ENCODE results near the gene RASAL2. TPM values are rescaled to one million over a fixed set of nuclear protein-coding genes. Genes with fewer than 3 reads are reported as not detected.

RASAL2 gene
- total RNA-seq, 4 donors from 2014 or later, result 17.9 to 27.3 (median 23.5) TPM

GRCh38 chr1:178230881-178231409 is 137.0 kb downstream of the RASAL2 start:
- 95 to 96% methylated on average over 5 of the region's 5 CpGs for WGBS, 2 donors
- intact Hi-C loops (cut with DNase I), result no loop called here
- Histone ChIP-seq H3K4me1 (no peaks in the 10 kb centered on the region), H3K9me3 (no peaks in the 10 kb centered on the region), H3K27ac (no peak overlapping the region), H3K27me3 (no peaks in the 10 kb centered on the region), H3K36me3 (no peaks in the 10 kb centered on the region), H3K4me3 (replicated peaks in 1 of 3) (no peak overlapping the region)
- DNase-seq, result no peak
- TF ChIP-seq CTCF (IDR thresholded peaks at IDR 0.05) (no peak), POLR2A (IDR thresholded peaks at IDR 0.05) (no peak)

- no peak for DNase-seq
- no peak overlapping the region for H3K27ac ChIP-seq
- no peaks in the 10 kb centered on the region for H3K4me1 ChIP-seq
- H3K4me3 ChIP-seq (replicated peaks in 1 of 3), result no peak overlapping the region
- H3K9me3 ChIP-seq, result no peaks in the 10 kb centered on the region
- no peaks in the 10 kb centered on the region for H3K27me3 ChIP-seq
- intact Hi-C loops (cut with DNase I), result no loop called here
- TF ChIP-seq CTCF (IDR thresholded peaks at IDR 0.05) (no peak), POLR2A (IDR thresholded peaks at IDR 0.05) (no peak)
- no peaks in the 10 kb centered on the region for H3K36me3 ChIP-seq
These were observed 138.2 kb downstream of the RASAL2 start for GRCh38 chr1:178232108-178232507.

GRCh38 chr1:178232949-178233348 is 139.0 kb downstream of the RASAL2 start:
- no peaks in the 10 kb centered on the region for H3K9me3 ChIP-seq
- TF ChIP-seq POLR2A (IDR thresholded peaks at IDR 0.05) (no peak), CTCF (IDR thresholded peaks at IDR 0.05) (no peak)
- H3K36me3 ChIP-seq, result no peaks in the 10 kb centered on the region
- no peaks in the 10 kb centered on the region for H3K27me3 ChIP-seq
- intact Hi-C loops (cut with DNase I), result no loop called here
- no peak for DNase-seq
- H3K4me3 ChIP-seq (replicated peaks in 1 of 3), result no peak overlapping the region
- H3K27ac ChIP-seq, result no peak overlapping the region
- 91 to 100% methylated on average over 3 of the region's 3 CpGs for WGBS, 2 donors
- H3K4me1 ChIP-seq, result no peaks in the 10 kb centered on the region

GRCh38 chr1:178237121-178237520 is 143.2 kb downstream of the RASAL2 start:
- intact Hi-C loops (cut with DNase I), result no loop called here
- TF ChIP-seq CTCF (IDR thresholded peaks at IDR 0.05) (no peak), POLR2A (IDR thresholded peaks at IDR 0.05) (no peak)
- no peak overlapping the region for H3K4me3 ChIP-seq (replicated peaks in 1 of 3)
- H3K27ac ChIP-seq, result no peak overlapping the region
- no peaks in the 10 kb centered on the region for H3K27me3 ChIP-seq
- no peak for DNase-seq
- no peaks in the 10 kb centered on the region for H3K4me1 ChIP-seq
- H3K36me3 ChIP-seq, result no peaks in the 10 kb centered on the region
- no peaks in the 10 kb centered on the region for H3K9me3 ChIP-seq
- WGBS, 2 donors, result 95 to 98% methylated on average over 2 of the region's 2 CpGs

- TF ChIP-seq CTCF (IDR thresholded peaks at IDR 0.05), result no peak
- no peak for TF ChIP-seq POLR2A (IDR thresholded peaks at IDR 0.05)
- intact Hi-C loops (cut with DNase I), result no loop called here
- H3K9me3 ChIP-seq, result no peaks in the 10 kb centered on the region
- H3K27me3 ChIP-seq, result no peaks in the 10 kb centered on the region
- WGBS, 2 donors, result 56 to 70% methylated on average over 1 of the region's 1 CpG
- H3K4me3 ChIP-seq (replicated peaks in 1 of 3), result no peak overlapping the region
- DNase-seq, result no peak
- H3K27ac ChIP-seq, result no peak overlapping the region
- H3K36me3 ChIP-seq, result no peaks in the 10 kb centered on the region
- no peaks in the 10 kb centered on the region for H3K4me1 ChIP-seq
These were observed 145.0 kb downstream of the RASAL2 start for GRCh38 chr1:178238722-178239510.

All from thyroid gland (tissue), 4 donors.